Hematopoietic multipotent progenitor cell treated with erythropoietin and hydrocortisone succinate and interleukin-3 and kit ligand, for 4 days (in vitro differentiated cells): ENCODE data around the gene RDX.

Source experiments
- DNase-seq: peaks from one replicate; pipeline ENCODE4 v3.0.0-alpha.2; 2015

The RDX gene

DNA sequence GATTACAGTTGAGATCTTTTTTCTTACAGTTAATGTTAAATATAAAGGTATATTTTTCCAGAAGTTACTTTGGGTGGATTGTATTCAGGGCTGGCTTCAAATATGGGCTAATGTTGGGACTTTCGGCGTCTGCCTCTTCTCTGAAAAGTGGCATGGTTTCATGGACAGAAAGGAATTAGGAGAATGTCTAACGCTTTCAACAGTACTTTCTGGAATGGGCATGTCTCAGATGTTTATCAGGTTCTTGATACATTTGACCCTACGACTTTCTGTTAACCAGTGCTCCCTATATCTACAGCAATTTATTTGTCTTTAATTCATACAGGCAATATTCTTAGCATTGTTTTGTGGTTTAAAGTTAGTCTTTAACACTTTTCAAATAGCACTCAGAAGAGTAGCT is 169.5 kb downstream of the RDX start:
- DNase-seq, result no peak

DNA sequence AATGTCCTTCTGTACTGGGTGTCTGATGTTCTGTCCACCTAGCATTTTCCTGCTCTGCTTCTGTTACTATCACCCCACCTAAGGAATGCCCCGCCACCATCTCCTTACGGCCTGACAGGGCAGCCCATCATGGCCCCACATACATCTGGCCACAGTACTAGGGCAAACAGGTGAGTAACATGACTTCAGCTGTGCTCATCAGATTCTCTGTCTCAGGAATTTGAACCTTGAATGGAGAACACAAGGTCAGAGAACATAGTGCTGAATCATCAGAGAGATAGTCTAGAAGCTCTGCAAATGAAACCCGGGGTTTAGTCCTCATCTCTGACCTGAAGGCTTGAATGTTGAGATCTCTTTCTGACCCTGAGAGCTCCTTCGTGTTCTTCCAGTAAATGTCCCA is 170.8 kb downstream of the RDX start:
- no peak for DNase-seq
